Measurements from ENCODE around the gene SEL1L3. TPM values are rescaled to one million over a fixed set of nuclear protein-coding genes. Genes with fewer than 3 reads are reported as not detected.

The SEL1L3 gene
- total and polyA plus RNA-seq, 2 donors (not counting 3 experiments of a cell fraction or from before 2014, with no cell fraction given), result 53.4 to 122 TPM

GRCh38 chr4:25713812-25714211 lies 149.0 kb downstream of the SEL1L3 start:
- dilution Hi-C loops (cut with MboI; ENCODE audit: extremely low pct_ligation_motif_present, low sequenced_read_pairs) (no loop called here), intact Hi-C loops (cut with micrococcal nuclease) (no loop called here)
- Histone ChIP-seq H3K79me2 (ENCODE audit: control insufficient read depth, insufficient read depth, low read length) (no peaks in the 10 kb centered on the region), H3K27me3 (ENCODE audit: control insufficient read depth in 2 of 2, insufficient read depth in 2 of 2, low read length in 2 of 2) (no peaks in the 10 kb centered on the region), H3K9me1 (replicated peaks; ENCODE audit: control insufficient read depth, extremely low read depth, insufficient read depth, low read length) (no peaks in the 10 kb centered on the region), H3K27ac (ENCODE audit: insufficient read depth, low read depth, low read length) (no peak overlapping the region), H2AFZ (ENCODE audit: low read depth, low read length) (no peak overlapping the region), H4K20me1 (replicated peaks; ENCODE audit: control insufficient read depth, extremely low read depth, insufficient read depth, low read length) (no peaks in the 10 kb centered on the region), H3K4me1 (ENCODE audit: control insufficient read depth, extremely low read depth, insufficient read depth, low read length) (no peaks in the 10 kb centered on the region), H3K4me3 (replicated peaks in 1 of 3; ENCODE audit: insufficient read depth in 1 of 3, low read depth in 1 of 3, low read length in 3 of 3) (no peak overlapping the region), H3K4me2 (ENCODE audit: insufficient read depth, low read length) (no peak overlapping the region), H3K9ac (replicated peaks; ENCODE audit: extremely low read depth, insufficient read depth, low read length) (no peak overlapping the region), H3K9me3 (replicated peaks; ENCODE audit: control insufficient read depth, insufficient read depth, low read length) (no peaks in the 10 kb centered on the region), H3K36me3 (ENCODE audit: control insufficient read depth in 2 of 2, extremely low read depth in 1 of 2, insufficient read depth in 2 of 2, low read length in 2 of 2) (no peaks in the 10 kb centered on the region)
- no peak for TF ChIP-seq POLR2A (IDR thresholded peaks at IDR 0.05; ENCODE audit: low read depth, low read length)
- no peak for TF ChIP-seq GATA2 (IDR thresholded peaks at IDR 0.05; ENCODE audit: insufficient read depth, insufficient read length, low read depth, low read length)
- no peak for DNase-seq (ENCODE audit: low read depth, low spot score)
- FAIRE-seq, result no peak
- ChIA-PET CTCF (interaction anchor here (1.6 to 2.4 kb wide), 2 partner anchors 10 to 54 kb away, joined by 4 to 5 read pairs; no protein-coding TSS in a partner anchor), POLR2A (no interaction called here)
- no TSS peak for BruUV-seq (replicated peaks)

GRCh38 chr4:25712611-25713010 lies 150.2 kb downstream of the SEL1L3 start:
- Histone ChIP-seq H3K27ac (ENCODE audit: insufficient read depth, low read depth, low read length) (no peak overlapping the region), H3K79me2 (ENCODE audit: control insufficient read depth, insufficient read depth, low read length) (no peaks in the 10 kb centered on the region), H3K9ac (replicated peaks; ENCODE audit: extremely low read depth, insufficient read depth, low read length) (no peak overlapping the region), H3K4me2 (ENCODE audit: insufficient read depth, low read length) (no peak overlapping the region), H2AFZ (ENCODE audit: low read depth, low read length) (no peak overlapping the region), H3K4me3 (replicated peaks in 1 of 3; ENCODE audit: insufficient read depth in 1 of 3, low read depth in 1 of 3, low read length in 3 of 3) (no peak overlapping the region), H3K4me1 (ENCODE audit: control insufficient read depth, extremely low read depth, insufficient read depth, low read length) (no peaks in the 10 kb centered on the region), H4K20me1 (replicated peaks; ENCODE audit: control insufficient read depth, extremely low read depth, insufficient read depth, low read length) (no peaks in the 10 kb centered on the region), H3K9me3 (replicated peaks; ENCODE audit: control insufficient read depth, insufficient read depth, low read length) (no peaks in the 10 kb centered on the region), H3K36me3 (ENCODE audit: control insufficient read depth in 2 of 2, extremely low read depth in 1 of 2, insufficient read depth in 2 of 2, low read length in 2 of 2) (no peaks in the 10 kb centered on the region), H3K27me3 (ENCODE audit: control insufficient read depth in 2 of 2, insufficient read depth in 2 of 2, low read length in 2 of 2) (no peaks in the 10 kb centered on the region), H3K9me1 (replicated peaks; ENCODE audit: control insufficient read depth, extremely low read depth, insufficient read depth, low read length) (no peaks in the 10 kb centered on the region)
- intact Hi-C loops (cut with micrococcal nuclease), result no loop called here
- FAIRE-seq (no peak), DNase-seq (ENCODE audit: low read depth, low spot score) (no peak)
- BruUV-seq (replicated peaks), result no TSS peak
- POLR2A ChIA-PET, result no interaction called here
- TF ChIP-seq POLR2AphosphoS5 (IDR thresholded peaks at IDR 0.05; ENCODE audit: insufficient read depth, low read depth, low read length), result no peak
- no peak for TF ChIP-seq MAX (IDR thresholded peaks at IDR 0.05; ENCODE audit: insufficient read depth, insufficient read length)
- no peak for TF ChIP-seq POLR2A (IDR thresholded peaks at IDR 0.05; ENCODE audit: low read depth, low read length)
- TF ChIP-seq EZH2 (IDR thresholded peaks at IDR 0.05; ENCODE audit: borderline replicate concordance, low read depth, low read length, severe bottlenecking), result no peak
- TF ChIP-seq FOS (IDR thresholded peaks at IDR 0.05; ENCODE audit: borderline replicate concordance, insufficient read depth, low read length), result no peak
- TF ChIP-seq JUN (IDR thresholded peaks at IDR 0.05; ENCODE audit: borderline replicate concordance, insufficient read depth, insufficient read length, low read depth), result no peak
- TF ChIP-seq GATA2 (IDR thresholded peaks at IDR 0.05; ENCODE audit: insufficient read depth, insufficient read length, low read depth, low read length), result no peak
- no peak for TF ChIP-seq MYC (IDR thresholded peaks at IDR 0.05; ENCODE audit: low read depth, low read length)
- no peak for TF ChIP-seq CTCF (IDR thresholded peaks at IDR 0.05; ENCODE audit: extremely low read depth in 1 of 2, insufficient read depth in 1 of 2, low read depth in 1 of 2, low read length in 2 of 2)
- CTCF ChIA-PET, result interaction anchor here (1.6 to 2.4 kb wide), 2 partner anchors 9 to 55 kb away, joined by 4 to 5 read pairs; no protein-coding TSS in a partner anchor
- dilution Hi-C loops (cut with MboI; ENCODE audit: extremely low pct_ligation_motif_present, low sequenced_read_pairs), result no loop called here

All from endothelial cell of umbilical vein (primary cell).